H1 (cell line): ENCODE measurements around the gene PLD2. TPM values are rescaled to one million over a fixed set of nuclear protein-coding genes. Genes with fewer than 3 reads are reported as not detected.

Experiments
- CTCF ChIA-PET: fragments of 300-600 bp; sonication (Branson Sonifier 250); formaldehyde crosslinking; loops from one replicate; lab custom pipeline; 2021; ENCODE audit not compliant: partially characterized antibody; lab: Charles Lee
- POLR2A ChIA-PET: fragments of 300-600 bp; sonication (Branson Sonifier 250); formaldehyde crosslinking; loops from one replicate; lab custom pipeline; 2021; ENCODE audit warnings: inconsistent platforms; ENCODE audit not compliant: partially characterized antibody; lab: Charles Lee
- DNase-seq, 2 experiments: peaks; one replicate each; pipeline versions ENCODE4 v3.0.0 to v3.0.0-alpha.2; 2010 to 2022; ENCODE audit warnings: low spot score in 2 of 2, low read depth in 1 of 2, mixed read lengths in 1 of 2
- FAIRE-seq: peaks from 2 replicates; lab custom pipeline; 2011; peaks lifted over from hg19 to GRCh38; lab: Jason Lieb, UNC
- H2AFZ ChIP-seq: 2 replicates; pipeline ENCODE4 v1.8.1; 2012; ENCODE audit warnings: low read length, inconsistent platforms
- H2AK5ac ChIP-seq: 2 replicates; pipeline ENCODE4 v1.6.1; 2013; ENCODE audit warnings: low read depth, low read length
- H2BK120ac ChIP-seq: replicated peaks from 2 replicates; pipeline ENCODE3; 2013; ENCODE audit warnings: low read depth, low read length, inconsistent platforms
- H2BK12ac ChIP-seq: 2 replicates; pipeline ENCODE4 v1.6.1; 2013; ENCODE audit warnings: low read depth, low read length
- H2BK15ac ChIP-seq: 2 replicates; pipeline ENCODE4 v1.6.1; 2013; ENCODE audit warnings: low read length
- H2BK20ac ChIP-seq: 2 replicates; pipeline ENCODE4 v1.6.1; 2013; ENCODE audit warnings: low read length
- H2BK5ac ChIP-seq: 2 replicates; pipeline ENCODE4 v1.6.1; 2013; ENCODE audit warnings: low read depth, low read length
- H3K14ac ChIP-seq: 2 replicates; pipeline ENCODE4 v1.6.1; 2013; ENCODE audit warnings: inconsistent platforms; ENCODE audit not compliant: insufficient read length
- H3K18ac ChIP-seq: 2 replicates; pipeline ENCODE4 v1.6.1; 2013; ENCODE audit warnings: low read length; ENCODE audit errors: extremely low read depth
- H3K23ac ChIP-seq: 2 replicates; pipeline ENCODE4 v1.6.1; 2013; ENCODE audit warnings: inconsistent platforms; ENCODE audit not compliant: insufficient read length
- H3K23me2 ChIP-seq: 2 replicates; pipeline ENCODE4 v1.6.1; 2013; ENCODE audit warnings: low read depth, low read length
- H3K27ac ChIP-seq: 2 replicates; pipeline ENCODE4 v1.6.1; 2011; ENCODE audit warnings: low read depth, low read length, inconsistent platforms
- H3K27me3 ChIP-seq, 4 experiments: replicated peaks in 1 of 4; 1 replicate in 1 of 4; 2 replicates in 3 of 4; pipeline versions ENCODE4 v1.6.1 to v1.8.1; 2011 to 2013; ENCODE audit warnings: low read length in 3 of 4, mild to moderate bottlenecking in 3 of 4, inconsistent platforms in 2 of 4, mixed read lengths in 2 of 4, moderate library complexity in 1 of 4; ENCODE audit not compliant: control insufficient read depth in 3 of 4, insufficient read depth in 3 of 4; ENCODE audit errors: extremely low read depth in 1 of 4
- H3K36me3 ChIP-seq, 4 experiments: 2 replicates each; pipeline versions ENCODE4 v1.6.1 to v1.8.1; 2011 to 2013; ENCODE audit warnings: mild to moderate bottlenecking in 4 of 4, low read length in 3 of 4, moderate library complexity in 2 of 4, control low read depth in 1 of 4, inconsistent platforms in 1 of 4; ENCODE audit not compliant: insufficient read depth in 4 of 4, control insufficient read depth in 2 of 4
- H3K4ac ChIP-seq: replicated peaks from 2 replicates; pipeline ENCODE3; 2013; ENCODE audit warnings: low read length, low read depth, mixed read lengths, inconsistent platforms; ENCODE audit not compliant: insufficient read length
- H3K4me1 ChIP-seq, 4 experiments: replicated peaks in 1 of 4; 1 replicate in 1 of 4; 2 replicates in 3 of 4; pipeline versions ENCODE4 v1.6.1 to v1.8.1; 2011 to 2013; ENCODE audit warnings: low read length in 3 of 4, inconsistent platforms in 2 of 4, mixed read lengths in 1 of 4; ENCODE audit not compliant: insufficient read depth in 4 of 4, control insufficient read depth in 3 of 4
- H3K4me2 ChIP-seq, 2 experiments: 2 replicates each; pipeline versions ENCODE4 v1.6.1 to v1.8.1; 2011 to 2013; ENCODE audit warnings: low read depth in 2 of 2, low read length in 2 of 2, control low read depth in 1 of 2, inconsistent platforms in 1 of 2, mild to moderate bottlenecking in 1 of 2; ENCODE audit not compliant: insufficient read depth in 1 of 2
- H3K4me3 ChIP-seq, 4 experiments: fragments of 200-600, 300-600 bp in 1 of 4; sonication (generic), shearing (Covaris generic), sonication (Bioruptor Twin) in 1 of 4; 2 replicates each; pipeline versions ENCODE4 v1.5.1 to v1.8.1; 2011 to 2016; ENCODE audit warnings: low read length in 4 of 4, low read depth in 3 of 4, control low read depth in 2 of 4, inconsistent platforms in 2 of 4, mild to moderate bottlenecking in 2 of 4, mixed read lengths in 1 of 4, moderate library complexity in 1 of 4; ENCODE audit not compliant: insufficient read depth in 2 of 4; ENCODE audit errors: extremely low read depth in 1 of 4
- H3K56ac ChIP-seq: replicated peaks from 2 replicates; pipeline ENCODE3; 2013; ENCODE audit warnings: low read depth, mild to moderate bottlenecking, mixed read lengths, low read length, inconsistent platforms; ENCODE audit not compliant: insufficient read length
- H3K79me1 ChIP-seq: 2 replicates; pipeline ENCODE4 v1.6.1; 2013; ENCODE audit warnings: low read depth, low read length, control low read depth
- H3K79me2 ChIP-seq, 2 experiments: 2 replicates each; pipeline versions ENCODE4 v1.6.1 to v1.8.1; 2012 to 2013; ENCODE audit warnings: low read length in 2 of 2, mild to moderate bottlenecking in 2 of 2, inconsistent platforms in 1 of 2; ENCODE audit not compliant: insufficient read depth in 2 of 2, control insufficient read depth in 1 of 2
- H3K9ac ChIP-seq, 4 experiments: replicated peaks in 1 of 4; 1 replicate in 1 of 4; 2 replicates in 3 of 4; pipeline versions ENCODE4 v1.6.1 to v1.8.1; 2011 to 2013; ENCODE audit warnings: low read depth in 3 of 4, low read length in 3 of 4, control low read depth in 2 of 4, mild to moderate bottlenecking in 2 of 4, moderate library complexity in 2 of 4, inconsistent platforms in 1 of 4; ENCODE audit errors: extremely low read depth in 1 of 4
- H3K9me3 ChIP-seq, 2 experiments: 2 replicates each; pipeline versions ENCODE4 v1.6.1 to v1.8.1; 2012 to 2013; ENCODE audit warnings: mild to moderate bottlenecking in 2 of 2, moderate library complexity in 2 of 2, control low read depth in 1 of 2, inconsistent platforms in 1 of 2, low read depth in 1 of 2, low read length in 1 of 2, mixed read lengths in 1 of 2; ENCODE audit not compliant: insufficient read depth in 2 of 2
- H4K20me1 ChIP-seq, 2 experiments: replicated peaks in 1 of 2; 2 replicates each; pipeline versions ENCODE3 to v1.8.1; 2011 to 2013; ENCODE audit warnings: inconsistent platforms in 2 of 2, low read length in 2 of 2, mild to moderate bottlenecking in 1 of 2; ENCODE audit not compliant: insufficient read depth in 2 of 2, control insufficient read depth in 1 of 2
- H4K5ac ChIP-seq: 2 replicates; pipeline ENCODE4 v1.6.1; 2013; ENCODE audit warnings: low read length, low read depth, mixed read lengths, inconsistent platforms; ENCODE audit not compliant: insufficient read length
- H4K8ac ChIP-seq: 2 replicates; pipeline ENCODE4 v1.8.0; 2013; ENCODE audit warnings: mild to moderate bottlenecking, moderate library complexity, low read length, inconsistent platforms; ENCODE audit not compliant: insufficient read depth; ENCODE audit errors: extremely low read depth
- H4K91ac ChIP-seq: replicated peaks from 2 replicates; pipeline ENCODE3; 2013; ENCODE audit warnings: low read length, mixed read lengths, inconsistent platforms; ENCODE audit not compliant: insufficient read length
- BRCA1 ChIP-seq: IDR thresholded peaks from 2 replicates; pipeline ENCODE4 v1.6.1; 2012; ENCODE audit warnings: low read depth, low read length, improper control_type of control experiment
- CBX8 ChIP-seq: fragments of 300-800, 300-1000 bp; sonication (generic); IDR thresholded peaks from 2 replicates; pipeline ENCODE4 v1.7.1; 2016; ENCODE audit warnings: low read depth, low read length, borderline replicate concordance
- HDAC6 ChIP-seq: IDR thresholded peaks from one replicate; pipeline ENCODE4 v1.7.1; 2012; ENCODE audit warnings: low read depth, mild to moderate bottlenecking, inconsistent platforms, low read length, moderate library complexity
- NRF1 ChIP-seq: IDR thresholded peaks from 2 replicates; pipeline ENCODE4 v1.6.1; 2011; ENCODE audit warnings: mild to moderate bottlenecking, low read depth, low read length, improper control_type of control experiment
- PHF8 ChIP-seq: fragments of 200-600 bp; sonication (generic); conservative IDR thresholded peaks from 2 replicates; pipeline ENCODE4 v1.7.1; 2012; ENCODE audit warnings: low read depth, mild to moderate bottlenecking, inconsistent platforms, low read length, moderate library complexity
- POLR2A ChIP-seq, 2 experiments: IDR thresholded peaks; 1 replicate in 1 of 2; 2 replicates in 1 of 2; pipeline ENCODE4 v1.6.1; 2011; ENCODE audit warnings: low read depth in 2 of 2, low read length in 2 of 2, mild to moderate bottlenecking in 2 of 2; ENCODE audit errors: control extremely low read depth in 1 of 2
- RBBP5 ChIP-seq: IDR thresholded peaks from 2 replicates; pipeline ENCODE4 v1.7.1; 2012; ENCODE audit warnings: low read depth, mild to moderate bottlenecking, inconsistent platforms, low read length, moderate library complexity, borderline replicate concordance
- SIRT6 ChIP-seq: IDR thresholded peaks from one replicate; pipeline ENCODE4 v1.7.1; 2012; ENCODE audit warnings: low read length, inconsistent platforms
- TAF7 ChIP-seq: optimal IDR thresholded peaks from 2 replicates; pipeline ENCODE3; 2011; ENCODE audit warnings: low read depth, mild to moderate bottlenecking, inconsistent platforms, low read length, moderate library complexity, borderline replicate concordance
- WGBS, 2 experiments: shearing (Covaris generic) in 1 of 2; methylation state at CpG; one replicate each; pipeline versions ENCODE4 v1.1.6 to v1.1.7; 2013 to 2015; ENCODE audit warnings: low lambda C conversion rate in 2 of 2, mixed read lengths in 2 of 2, inconsistent platforms in 1 of 2, low coverage in 1 of 2, missing lambda C conversion rate in 1 of 2; ENCODE audit not compliant: insufficient replicate concordance in 2 of 2, insufficient coverage in 1 of 2, insufficient read length in 1 of 2; ENCODE audit errors: extremely low coverage in 1 of 2, missing lambda C conversion rate in 1 of 2; 5-methylcytosine and 5-hydroxymethylcytosine counted together
- polyA plus RNA-seq, 7 experiments: library from polyadenylated mRNA; depleted of rRNA in 3 of 7; stranded (reverse) in 5 of 7; unstranded in 2 of 7; fragments of >200 nt in 5 of 7; fragments of 200-250 nt in 2 of 7; gene quantifications; 1 replicate in 5 of 7; 2 replicates in 1 of 7; 4 replicates in 1 of 7; pipeline versions ENCODE4 v1.2.1 to v1.2.3, GENCODE V29; 2011 to 2013; ENCODE audit warnings: missing spikeins in 2 of 7, mixed read lengths in 2 of 7
- total RNA-seq: library from RNA; stranded (reverse); fragmentation: NEBNext Ultra II Directional; extraction: Animal tissue kit (Norgen Biotek cat#: 25700); gene quantifications from 2 replicates; pipeline ENCODE4 v1.2.1, GENCODE V29; 2021

Gene PLD2
- total and polyA plus RNA-seq, 2 of the 8 experiments (the other 6 are each of a cell fraction or from before 2014, with no cell fraction given) = 44.3 to 48.4 TPM

DNA sequence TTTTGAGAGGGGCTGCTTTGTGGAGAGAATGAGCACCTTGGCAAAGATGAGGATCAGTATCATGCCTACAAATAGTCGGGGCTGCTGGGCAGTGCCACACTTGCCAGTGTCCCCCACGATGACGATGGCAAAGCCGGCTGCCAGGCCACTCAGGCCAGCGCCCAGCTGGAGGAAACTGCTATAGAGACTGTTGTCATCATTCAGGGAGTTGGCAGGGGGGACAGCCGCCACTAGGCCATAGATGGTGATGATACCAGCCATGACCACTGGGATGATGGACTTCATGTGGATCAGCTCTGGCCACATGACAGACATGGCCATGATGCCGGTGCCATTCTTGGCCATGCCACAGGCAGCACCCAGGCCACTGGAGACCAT lies 50.0 kb downstream of the PLD2 start:
- no peak overlapping the region for H3K14ac ChIP-seq
- H3K23ac ChIP-seq = no peak overlapping the region
- H4K20me1 ChIP-seq = peaks cover 0 to 1% of the 10 kb centered on the region in 2 experiments
- ChIA-PET POLR2A (interaction anchor here (0.7 to 1.6 kb wide), 2 partner anchors 91 to 148 kb away, joined by 3 read pairs; partner anchors contain the start of gene PFN1), CTCF (interaction anchor here (1.1 to 3.5 kb wide), 8 partner anchors 11 to 290 kb away, joined by 3 to 15 read pairs (median 6); no protein-coding TSS in a partner anchor)
- no peak overlapping the region for H4K5ac ChIP-seq
- no peak overlapping the region for H3K4me3 ChIP-seq
- H4K91ac ChIP-seq = peak overlapping the region; percentile 79
- peaks cover 7% of the 10 kb centered on the region; the same call in 1 of the 2 replicates for H3K23me2 ChIP-seq
- H2AFZ ChIP-seq = no peak overlapping the region
- peak overlapping the region; percentile 61 for H2BK120ac ChIP-seq
- peaks cover 26 to 46% (median 38%) of the 10 kb centered on the region in 4 experiments for H3K4me1 ChIP-seq
- H3K56ac ChIP-seq = no peak overlapping the region
- peak overlapping the region; percentile 97 for H2BK20ac ChIP-seq
- H3K4me2 ChIP-seq = no peak overlapping the region; a peak in 1 of 4 replicates
- FAIRE-seq (no peak), DNase-seq (no peak)
- no peak overlapping the region for H3K9ac ChIP-seq
- H3K27ac ChIP-seq = no peak overlapping the region
- H3K36me3 ChIP-seq = no peaks in the 10 kb centered on the region
- peak overlapping the region; percentile 97 for H3K4ac ChIP-seq
- peak overlapping the region; percentile 95 for H2BK15ac ChIP-seq
- no peaks in the 10 kb centered on the region for H3K27me3 ChIP-seq
- peaks cover 12% of the 10 kb centered on the region for H3K79me1 ChIP-seq
- H3K18ac ChIP-seq = peak overlapping the region; percentile 62; the same call in 1 of the 2 replicates
- no peak overlapping the region for H4K8ac ChIP-seq
- peak overlapping the region; percentile 93; the same call in 1 of the 2 replicates for H2AK5ac ChIP-seq
- H2BK5ac ChIP-seq = peak overlapping the region; percentile 95; the same call in 1 of the 2 replicates
- H3K9me3 ChIP-seq = no peaks in the 10 kb centered on the region
- H3K79me2 ChIP-seq = peaks cover 0 to 39% of the 10 kb centered on the region in 2 experiments; a peak in 2 of 4 replicates
- 95% methylated on average over 7 of the region's 7 CpGs; no CpG with 5 or more reads in 1 of the 2 experiments for WGBS, 2 experiments
- TF ChIP-seq HDAC6 = no peak
- TF ChIP-seq POLR2A (IDR thresholded peaks at IDR 0.05; ENCODE audit: control extremely low read depth in 1 of 2, low read depth in 2 of 2, low read length in 2 of 2) = no peak
- TF ChIP-seq SIRT6 = no peak
- no peak for TF ChIP-seq CBX8
- TF ChIP-seq NRF1 = no peak
- TF ChIP-seq BRCA1 = no peak
- no peak for TF ChIP-seq RBBP5
- no peak for TF ChIP-seq PHF8
- no peak for TF ChIP-seq TAF7
- peak overlapping the region; percentile 91; the same call in 1 of the 2 replicates for H2BK12ac ChIP-seq
